GM19035 (cell line): ENCODE data around the gene SLC9A3.
"Not testable (repeated sequence)": the region's sequence is repeated elsewhere in the genome, so short reads cannot be mapped to it uniquely, and the experiment has no call there.

ENCODE experiments used
- ATAC-seq: cut with Tn5 transposase; IDR thresholded peaks from one replicate; pipeline ENCODE4 v1.9.1; 2021; ENCODE audit not compliant: unreplicated experiment

SLC9A3 gene

GRCh38 chr5:524234-524972, at the start of gene SLC9A3:
TSS of gene SLC9A3 (minus strand) at chr5:524449.
- ATAC-seq, result no peak

GRCh38 chr5:573976-574375, 49.7 kb upstream of the SLC9A3 start:
- ATAC-seq, result no peak

GRCh38 chr5:573206-573605, 49.0 kb upstream of the SLC9A3 start:
- ATAC-seq, result no peak

GRCh38 chr5:572398-573019, 48.3 kb upstream of the SLC9A3 start:
- ATAC-seq, result no peak

GRCh38 chr5:571791-572190, 47.5 kb upstream of the SLC9A3 start:
- no peak for ATAC-seq

- no peak for ATAC-seq
These were observed 46.6 kb upstream of the SLC9A3 start for GRCh38 chr5:570886-571285.

GRCh38 chr5:570446-570845, 46.2 kb upstream of the SLC9A3 start:
- no peak for ATAC-seq

- ATAC-seq, result no peak
These were observed 45.7 kb upstream of the SLC9A3 start for GRCh38 chr5:569868-570361.

- ATAC-seq, result no peak
These were observed 45.2 kb upstream of the SLC9A3 start for GRCh38 chr5:569358-569867.

- no peak for ATAC-seq
These were observed 44.6 kb upstream of the SLC9A3 start for GRCh38 chr5:568809-569208.

GRCh38 chr5:568061-568781, 44.0 kb upstream of the SLC9A3 start:
- no peak for ATAC-seq

GRCh38 chr5:567664-568060, 43.4 kb upstream of the SLC9A3 start:
- ATAC-seq, result no peak

GRCh38 chr5:566636-567309, 42.5 kb upstream of the SLC9A3 start:
- no peak for ATAC-seq

- ATAC-seq, result no peak
These were observed 41.7 kb upstream of the SLC9A3 start for GRCh38 chr5:565782-566440.

- ATAC-seq, result no peak
These were observed 37.2 kb upstream of the SLC9A3 start for GRCh38 chr5:561408-561807.

- no peak for ATAC-seq
These were observed 36.5 kb upstream of the SLC9A3 start for GRCh38 chr5:560792-561166.

GRCh38 chr5:558871-559503, 34.7 kb upstream of the SLC9A3 start:
- no peak for ATAC-seq

- no peak for ATAC-seq
These were observed 34.1 kb upstream of the SLC9A3 start for GRCh38 chr5:558326-558725.

GRCh38 chr5:557917-558316, 33.7 kb upstream of the SLC9A3 start:
- ATAC-seq, result not testable (repeated sequence)

- ATAC-seq, result no peak
These were observed 32.7 kb upstream of the SLC9A3 start for GRCh38 chr5:556909-557441.
